Gastrocnemius medialis (tissue), 4 donors: ENCODE measurements around the gene KHDRBS2. TPM values are rescaled to one million over a fixed set of nuclear protein-coding genes. Genes with fewer than 3 reads are reported as not detected.
A peak's percentile ranks its signal among the peaks of the same experiment; 100 is the strongest.

Source experiments
- ATAC-seq, 2 donors: fragments of 150-250 bp; one replicate each; pipeline ENCODE4 v1.9.1; 2016
- DNase-seq, 2 donors: peaks; one replicate each; pipeline ENCODE4 v3.0.0-alpha.2; 2019
- H3K27ac ChIP-seq, 4 donors: fragments of 200-600 bp; sonication (generic); 1 replicate in 1 of 4; 2 replicates in 3 of 4; pipeline ENCODE4 v1.5.1; 2016 to 2018; ENCODE audit warnings: mild to moderate bottlenecking in 2 of 4, moderate library complexity in 1 of 4
- H3K27me3 ChIP-seq, 3 donors: fragments of 200-600 bp; sonication (generic) in 2 of 3; 1 replicate in 1 of 3; 2 replicates in 2 of 3; pipeline versions ENCODE4 v1.5.1 to v1.6.0; 2016 to 2019; ENCODE audit warnings: mild to moderate bottlenecking in 1 of 3, moderate library complexity in 1 of 3
- H3K36me3 ChIP-seq, 2 donors: fragments of 200-600 bp; sonication (generic) in 1 of 2; one replicate each; pipeline ENCODE4 v1.5.1; 2017 to 2018
- H3K4me1 ChIP-seq, 2 donors: fragments of 200-600 bp; sonication (generic) in 1 of 2; one replicate each; pipeline ENCODE4 v1.5.1; 2016 to 2017; ENCODE audit warnings: mild to moderate bottlenecking in 2 of 2
- H3K4me3 ChIP-seq, 4 donors: fragments of 200-600 bp; sonication (generic) in 3 of 4; 1 replicate in 1 of 4; 2 replicates in 3 of 4; pipeline ENCODE4 v1.5.1; 2016 to 2019; ENCODE audit warnings: mild to moderate bottlenecking in 2 of 4
- H3K9me3 ChIP-seq, 3 donors: fragments of 200-600 bp; sonication (generic) in 2 of 3; 1 replicate in 1 of 3; 2 replicates in 2 of 3; pipeline ENCODE4 v1.5.1; 2016 to 2019
- POLR2A ChIP-seq, 2 donors: fragments of 450-650 bp; IDR thresholded peaks; one replicate each; pipeline ENCODE4 v1.6.1; 2017; ENCODE audit warnings: antibody characterized with exemption in 2 of 2, mild to moderate bottlenecking in 2 of 2, moderate library complexity in 2 of 2
- in situ Hi-C, 4 donors: fragments of 200-750 bp; cut with MboI; loops; one replicate each; pipeline versions ENCODE4 v1.15.0 to v1.8.0; 2017; ENCODE audit warnings: low sequenced_read_pairs in 4 of 4
- intact Hi-C: fragments of 100-400 bp; cut with DNase I; formaldehyde crosslinking; loops from one replicate; pipeline ENCODE4 v1.15.1; 2023; ENCODE audit warnings: low total_unique reads
- total RNA-seq, 4 donors: library from RNA; depleted of rRNA; stranded (reverse); fragments of >200 nt; gene quantifications; one replicate each; pipeline versions ENCODE4 v1.1.0 to v1.2.3, GENCODE V29; 2016
- TF ChIP-seq, protein P1 (sequence below), 5 experiments: fragments of 450-650 bp in 3 of 5; fragments of 200-600 bp in 2 of 5; sonication (generic) in 2 of 5; IDR thresholded peaks in 4 of 5; conservative IDR thresholded peaks in 1 of 5; 1 replicate in 4 of 5; 2 replicates in 1 of 5; pipeline ENCODE4 v1.5.1; 2016 to 2019; ENCODE audit warnings: antibody characterized with exemption in 5 of 5, mild to moderate bottlenecking in 3 of 5, moderate library complexity in 3 of 5

Gene KHDRBS2
- under 1 TPM in 1 of 4 donors, not detected in 3; 0.44 TPM for total RNA-seq

DNA sequence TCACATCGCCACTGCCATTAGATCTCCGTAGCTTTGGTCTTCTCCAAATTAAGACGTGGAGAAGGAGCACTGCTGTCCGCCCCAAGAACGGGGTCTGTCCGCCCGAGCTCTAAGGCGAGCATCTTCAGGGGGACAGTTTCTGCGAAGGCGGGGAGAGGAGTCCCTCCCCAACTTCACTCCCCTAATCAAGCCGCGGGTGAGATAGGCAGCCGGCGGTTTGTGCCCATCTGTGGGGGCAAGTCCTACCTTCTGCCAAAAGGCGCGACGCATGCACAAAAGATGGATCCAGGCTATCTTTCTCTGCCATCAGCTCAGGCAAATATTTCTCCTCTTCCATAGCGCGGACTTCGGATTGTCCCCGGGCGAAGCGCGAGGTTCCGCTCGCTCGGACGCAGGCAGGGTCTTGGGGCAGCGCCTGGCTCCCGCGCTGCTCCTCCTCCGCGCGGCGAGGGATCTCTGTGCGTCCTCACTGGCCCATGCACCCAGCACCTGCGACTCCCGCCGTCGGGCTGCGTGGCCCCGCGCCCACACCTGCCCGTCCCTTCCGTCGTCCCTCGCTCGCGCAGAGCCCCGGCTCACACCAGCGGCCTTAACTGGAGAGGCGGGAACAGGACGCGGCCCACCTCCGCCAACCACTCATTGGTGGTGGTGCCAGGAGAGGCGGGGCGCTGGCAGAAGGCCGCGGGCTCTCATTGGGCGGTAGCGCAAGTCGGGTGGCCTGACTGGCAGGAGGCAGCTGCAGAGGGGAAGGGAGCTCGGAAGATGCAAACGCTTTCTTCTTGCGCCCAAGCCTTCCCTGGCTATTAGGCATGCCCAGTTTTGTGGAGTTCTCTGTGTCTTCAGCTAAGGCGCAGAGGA, at the start of gene KHDRBS2:
KHDRBS2 (minus strand) TSS at position 614 of the 858 bp plus-strand sequence.
- peaks cover 0 to 8% (median 5%) of the 10 kb centered on the region in 3 donors for H3K27me3 ChIP-seq
- no peaks in the 10 kb centered on the region for H3K4me1 ChIP-seq
- no peaks in the 10 kb centered on the region for H3K9me3 ChIP-seq
- no peaks in the 10 kb centered on the region for H3K36me3 ChIP-seq
- H3K4me3 ChIP-seq, result peak within 1 kb of the TSS; percentile 28 to 56 (median 44)
- TF ChIP-seq, protein P1, sequence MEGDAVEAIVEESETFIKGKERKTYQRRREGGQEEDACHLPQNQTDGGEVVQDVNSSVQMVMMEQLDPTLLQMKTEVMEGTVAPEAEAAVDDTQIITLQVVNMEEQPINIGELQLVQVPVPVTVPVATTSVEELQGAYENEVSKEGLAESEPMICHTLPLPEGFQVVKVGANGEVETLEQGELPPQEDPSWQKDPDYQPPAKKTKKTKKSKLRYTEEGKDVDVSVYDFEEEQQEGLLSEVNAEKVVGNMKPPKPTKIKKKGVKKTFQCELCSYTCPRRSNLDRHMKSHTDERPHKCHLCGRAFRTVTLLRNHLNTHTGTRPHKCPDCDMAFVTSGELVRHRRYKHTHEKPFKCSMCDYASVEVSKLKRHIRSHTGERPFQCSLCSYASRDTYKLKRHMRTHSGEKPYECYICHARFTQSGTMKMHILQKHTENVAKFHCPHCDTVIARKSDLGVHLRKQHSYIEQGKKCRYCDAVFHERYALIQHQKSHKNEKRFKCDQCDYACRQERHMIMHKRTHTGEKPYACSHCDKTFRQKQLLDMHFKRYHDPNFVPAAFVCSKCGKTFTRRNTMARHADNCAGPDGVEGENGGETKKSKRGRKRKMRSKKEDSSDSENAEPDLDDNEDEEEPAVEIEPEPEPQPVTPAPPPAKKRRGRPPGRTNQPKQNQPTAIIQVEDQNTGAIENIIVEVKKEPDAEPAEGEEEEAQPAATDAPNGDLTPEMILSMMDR (IDR thresholded peaks at IDR 0.05 in 4 of 5, conservative IDR thresholded peaks at IDR 0.05 in 1 of 5), result no peak
- TF ChIP-seq POLR2A (IDR thresholded peaks at IDR 0.05), result no peak
- DNase-seq (peak; percentile 32 to 74), ATAC-seq (peak; percentile 56 to 81)
- in situ Hi-C loops (no loop called here), intact Hi-C loops (no loop called here)
- H3K27ac ChIP-seq, result no peak within 1 kb of the TSS

- no peak for ATAC-seq
- H3K9me3 ChIP-seq, result peaks cover 0 to 5% (median 0%) of the 10 kb centered on the region in 3 donors
- intact Hi-C loops (no loop called here), in situ Hi-C loops (no loop called here)
- no peak overlapping the region for H3K4me3 ChIP-seq
- H3K27me3 ChIP-seq, result no peaks in the 10 kb centered on the region
- H3K4me1 ChIP-seq, result no peaks in the 10 kb centered on the region
- TF ChIP-seq POLR2A (IDR thresholded peaks at IDR 0.05), result no peak
- TF ChIP-seq, protein P1 (IDR thresholded peaks at IDR 0.05 in 4 of 5, conservative IDR thresholded peaks at IDR 0.05 in 1 of 5), result no peak
- no peak for DNase-seq
- no peak overlapping the region for H3K27ac ChIP-seq
- H3K36me3 ChIP-seq, result no peaks in the 10 kb centered on the region
Observed at GRCh38 chr6:62328607-62329006, 42.6 kb upstream of the KHDRBS2 start.

DNA sequence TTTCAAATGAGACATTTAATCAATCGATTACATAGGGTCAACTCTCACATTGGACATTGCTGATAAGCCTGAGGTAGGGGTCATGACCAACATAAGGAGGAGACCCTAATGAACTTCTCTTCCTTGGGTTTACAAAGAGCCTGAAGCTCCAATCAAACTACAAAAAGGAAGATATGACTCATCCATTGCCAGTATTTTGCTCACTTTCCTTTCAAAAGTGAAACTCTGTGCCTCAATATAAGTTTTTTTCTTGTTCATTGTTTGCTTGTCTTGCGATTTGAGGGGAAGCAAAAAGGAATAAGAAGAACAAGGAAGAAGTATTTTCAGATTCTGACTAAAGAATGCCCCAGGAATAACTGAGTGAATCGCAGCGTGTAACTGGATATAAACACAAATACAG, 38.8 kb upstream of the KHDRBS2 start:
- no peaks in the 10 kb centered on the region for H3K4me1 ChIP-seq
- no peaks in the 10 kb centered on the region for H3K9me3 ChIP-seq
- ATAC-seq, result no peak
- no peak overlapping the region for H3K4me3 ChIP-seq
- intact Hi-C loops (no loop called here), in situ Hi-C loops (no loop called here)
- TF ChIP-seq POLR2A (IDR thresholded peaks at IDR 0.05), result no peak
- TF ChIP-seq, protein P1 (IDR thresholded peaks at IDR 0.05 in 4 of 5, conservative IDR thresholded peaks at IDR 0.05 in 1 of 5), result no peak
- DNase-seq, result no peak
- H3K27me3 ChIP-seq, result no peaks in the 10 kb centered on the region
- H3K36me3 ChIP-seq, result no peaks in the 10 kb centered on the region
- no peak overlapping the region for H3K27ac ChIP-seq

GRCh38 chr6:62323818-62324431, 37.9 kb upstream of the KHDRBS2 start:
- no peak overlapping the region for H3K27ac ChIP-seq
- intact Hi-C loops, result no loop called here
- H3K27me3 ChIP-seq, result no peaks in the 10 kb centered on the region
- ATAC-seq (no peak), DNase-seq (no peak)
- H3K36me3 ChIP-seq, result no peaks in the 10 kb centered on the region
- in situ Hi-C loops, result no loop called here
- no peak overlapping the region for H3K4me3 ChIP-seq
- no peak for TF ChIP-seq POLR2A (IDR thresholded peaks at IDR 0.05)
- TF ChIP-seq, protein P1 (IDR thresholded peaks at IDR 0.05 in 4 of 5, conservative IDR thresholded peaks at IDR 0.05 in 1 of 5), result no peak
- no peaks in the 10 kb centered on the region for H3K4me1 ChIP-seq
- no peaks in the 10 kb centered on the region for H3K9me3 ChIP-seq
